GM19351 (cell line): ENCODE data around the gene EPHA5.
"Not testable (repeated sequence)": the region's sequence is repeated elsewhere in the genome, so short reads cannot be mapped to it uniquely, and the experiment has no call there.

Source experiments
- ATAC-seq: cut with Tn5 transposase; IDR thresholded peaks from one replicate; pipeline ENCODE4 v1.9.1; 2021; ENCODE audit warnings: mild to moderate bottlenecking, moderate library complexity; ENCODE audit not compliant: unreplicated experiment

The EPHA5 gene

DNA sequence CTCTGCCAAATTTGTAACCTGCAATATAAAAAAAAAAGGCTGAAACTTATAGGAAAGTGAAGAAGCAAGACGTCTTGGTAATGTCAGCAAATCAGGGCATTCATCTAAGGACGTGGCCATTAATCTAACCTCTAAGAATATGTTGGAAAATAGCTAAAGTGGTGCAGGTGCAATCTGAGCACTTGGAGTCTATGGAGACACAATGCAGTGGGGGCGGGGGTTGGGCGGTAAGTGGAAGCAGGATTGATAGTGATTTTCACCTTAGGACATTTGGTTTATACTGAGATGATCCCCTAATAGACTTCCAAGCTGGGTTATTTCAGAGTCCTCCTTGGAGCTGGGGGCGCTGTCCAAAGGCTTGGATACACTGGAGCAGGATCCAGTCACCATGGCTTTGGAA lies 283.4 kb downstream of the EPHA5 start:
- no peak for ATAC-seq

DNA sequence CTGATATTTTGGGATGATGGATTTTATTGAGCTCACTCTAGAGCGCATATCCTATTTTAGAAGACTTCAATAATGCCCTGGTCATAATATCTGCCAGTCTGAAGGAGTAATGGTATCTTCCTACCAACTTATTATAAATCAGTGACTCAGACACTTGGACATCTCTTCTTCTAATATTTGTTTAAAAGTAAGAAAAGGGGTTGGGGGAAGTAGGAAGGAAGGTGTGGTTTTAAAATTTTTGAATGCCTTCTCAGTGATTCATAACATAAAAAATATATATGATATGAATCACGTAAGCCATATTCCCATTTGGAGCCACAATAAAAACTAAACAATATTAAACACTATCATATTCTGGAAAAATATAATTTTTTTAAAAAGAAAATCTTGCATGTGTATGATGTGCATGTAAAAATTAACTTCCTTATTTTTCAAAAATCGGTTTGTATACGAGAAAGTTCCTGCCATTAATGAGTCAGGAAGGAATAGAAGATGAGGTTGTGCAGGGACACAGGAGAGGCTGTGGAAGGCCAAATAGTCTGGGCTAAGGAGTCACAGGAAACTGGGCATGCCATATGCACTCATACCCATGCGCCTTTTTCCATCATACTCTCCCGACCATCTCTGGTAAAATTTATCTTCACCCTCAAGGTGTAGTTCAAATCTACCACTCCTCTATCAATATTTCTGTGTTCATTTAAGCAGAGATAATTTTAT lies 286.5 kb downstream of the EPHA5 start:
- no peak for ATAC-seq

DNA sequence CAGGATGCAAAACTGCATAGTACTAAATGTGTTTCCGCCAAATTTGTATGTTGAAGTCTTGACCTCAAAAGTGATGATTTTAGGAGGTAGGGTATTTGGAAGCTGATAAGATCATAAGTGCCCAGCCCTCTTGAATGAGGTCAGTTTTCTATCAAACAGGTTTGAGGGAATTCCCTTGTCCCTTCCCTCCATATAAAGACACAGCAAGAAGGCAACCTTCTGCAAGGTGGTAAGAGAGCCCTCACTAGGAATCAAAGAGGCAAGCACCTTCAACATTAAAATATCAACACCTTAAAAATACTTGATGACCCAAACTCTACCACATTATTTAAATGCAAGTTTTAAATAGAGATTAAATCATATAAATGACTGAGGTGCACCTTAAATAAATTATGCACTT lies 288.6 kb downstream of the EPHA5 start:
- no peak for ATAC-seq

DNA sequence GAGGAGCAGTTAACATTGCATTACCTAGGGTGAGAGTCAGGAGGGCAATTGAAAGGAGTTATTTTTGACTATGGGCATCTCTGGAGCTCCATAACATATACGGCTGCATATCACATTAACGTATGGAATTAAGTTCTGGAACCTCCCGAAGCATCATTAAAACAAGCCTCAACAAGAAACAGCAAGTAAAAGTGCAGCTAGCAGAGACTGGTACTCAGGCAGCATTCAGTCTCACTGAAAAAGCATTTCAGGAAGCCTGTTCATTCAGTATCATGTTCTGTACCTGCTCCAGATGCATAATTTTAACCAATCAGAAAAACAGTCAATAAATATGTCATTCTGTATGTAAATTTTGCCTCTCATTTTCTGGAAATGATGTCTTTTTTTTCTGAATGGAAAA lies 299.6 kb downstream of the EPHA5 start:
- no peak for ATAC-seq

DNA sequence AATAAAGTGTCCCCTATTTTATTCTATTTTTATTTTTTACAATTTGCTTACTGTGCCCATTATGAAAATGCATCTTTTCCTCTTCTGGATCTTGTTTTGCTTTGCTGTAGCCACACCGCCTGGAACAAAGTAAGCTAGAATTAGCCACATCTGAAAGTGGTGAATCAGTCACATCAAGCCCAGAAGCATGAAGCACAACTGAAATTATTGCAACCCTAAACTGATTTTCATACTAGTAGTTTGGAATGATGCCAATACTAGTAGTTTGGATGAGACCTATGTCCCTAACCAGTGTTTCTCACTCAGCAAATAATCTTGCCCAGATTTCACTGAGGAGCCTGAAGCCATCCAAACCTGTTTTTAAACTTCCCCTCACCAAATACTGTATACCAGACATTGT lies 303.0 kb downstream of the EPHA5 start:
- no peak for ATAC-seq

DNA sequence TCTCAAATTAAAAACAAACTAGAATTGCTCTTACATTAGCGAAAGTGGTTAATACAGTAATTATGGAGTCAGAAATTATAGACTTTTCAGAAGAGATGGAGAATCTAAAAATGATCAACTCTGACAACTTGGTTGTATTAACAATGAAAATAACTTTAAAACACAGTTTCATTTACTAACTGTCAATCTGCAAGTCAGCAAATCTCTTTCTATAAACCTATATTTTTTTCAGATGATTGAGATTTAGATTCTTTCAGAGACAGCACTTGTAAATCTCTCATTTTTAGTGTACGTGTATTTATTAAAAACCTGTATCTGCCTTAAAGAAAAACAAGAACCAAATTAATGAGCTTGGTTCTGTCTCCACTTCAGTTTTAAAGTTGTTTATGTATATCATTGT lies 311.4 kb downstream of the EPHA5 start:
- ATAC-seq, result no peak

DNA sequence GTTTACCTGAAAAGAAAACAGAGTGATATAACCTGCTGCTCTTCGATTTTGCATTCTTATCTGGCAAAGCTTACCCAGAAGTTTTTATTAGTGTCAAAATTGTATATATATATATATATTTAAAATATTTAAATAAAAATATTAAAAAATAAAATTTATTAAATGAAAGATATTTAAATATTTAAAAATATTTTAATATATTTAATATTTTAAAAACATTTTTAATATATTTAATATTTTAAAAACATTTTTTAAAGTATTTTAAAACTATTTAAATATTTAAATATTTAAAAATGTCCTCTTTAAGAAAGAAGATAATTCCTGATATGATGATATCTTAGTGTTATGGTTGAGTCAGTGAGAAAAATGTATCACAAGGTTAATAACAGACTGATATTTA lies 317.2 kb downstream of the EPHA5 start:
- ATAC-seq, result no peak

DNA sequence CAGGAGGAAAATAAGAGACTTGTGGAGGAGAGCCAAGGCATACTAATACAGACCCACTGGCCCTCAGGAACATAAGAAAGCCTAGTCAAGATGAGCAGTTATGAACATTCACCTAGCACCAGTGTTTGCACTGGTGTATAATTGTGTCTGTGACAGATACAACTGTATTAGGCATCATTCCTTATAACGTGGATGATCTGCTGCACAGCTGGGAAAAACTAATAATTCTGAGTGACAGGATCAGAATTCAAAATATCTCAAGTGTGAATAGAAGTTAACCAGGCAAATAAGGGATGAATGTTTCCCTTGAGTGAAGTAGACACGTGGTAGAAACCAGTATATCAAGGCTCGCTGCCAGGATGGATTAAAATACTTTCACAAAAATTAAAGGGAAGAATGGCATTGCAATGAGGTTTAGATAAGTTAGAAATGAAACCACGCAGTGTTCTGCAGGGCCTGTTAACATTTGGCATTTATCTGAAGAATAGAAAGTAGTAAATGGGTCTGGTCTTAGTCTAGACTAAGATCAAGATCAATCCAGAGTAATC lies 325.9 kb downstream of the EPHA5 start:
- ATAC-seq, result no peak

DNA sequence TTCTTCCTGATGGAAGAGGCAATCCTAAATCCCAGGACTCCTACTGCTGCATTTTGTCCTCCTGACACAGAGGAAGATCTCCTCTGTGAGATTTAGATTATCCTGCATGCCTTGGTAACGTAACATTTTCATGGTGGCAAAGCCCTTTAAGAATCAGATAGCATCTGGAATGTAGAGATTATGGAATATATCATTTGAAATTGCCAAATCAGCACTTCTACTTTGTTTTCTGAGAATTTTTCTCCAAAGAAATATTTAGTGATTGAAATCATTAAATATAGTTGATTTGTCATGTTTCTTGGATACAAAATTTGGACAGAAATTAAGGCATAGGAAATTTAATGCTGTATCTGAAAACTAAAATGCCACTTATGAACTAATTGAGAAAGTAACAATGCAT lies 326.9 kb downstream of the EPHA5 start:
- ATAC-seq, result no peak

DNA sequence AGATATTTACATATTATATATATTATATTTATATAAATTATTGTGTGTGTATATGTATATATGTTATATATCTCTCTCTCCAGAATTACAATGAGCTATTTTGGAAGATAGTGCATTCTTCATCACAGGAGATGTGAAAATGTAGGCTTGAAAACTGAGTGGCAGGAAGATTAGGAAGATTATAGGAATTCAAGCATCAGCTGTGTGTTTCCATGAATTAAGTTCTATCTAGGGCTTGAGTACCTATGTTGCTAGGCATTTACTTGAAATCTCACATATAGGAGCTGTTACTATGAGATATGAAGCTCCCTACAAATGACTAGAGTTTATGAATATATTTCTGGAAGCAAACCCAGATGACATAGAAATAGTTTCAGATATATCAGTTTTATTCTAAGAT lies 328.7 kb downstream of the EPHA5 start:
- ATAC-seq, result no peak

DNA sequence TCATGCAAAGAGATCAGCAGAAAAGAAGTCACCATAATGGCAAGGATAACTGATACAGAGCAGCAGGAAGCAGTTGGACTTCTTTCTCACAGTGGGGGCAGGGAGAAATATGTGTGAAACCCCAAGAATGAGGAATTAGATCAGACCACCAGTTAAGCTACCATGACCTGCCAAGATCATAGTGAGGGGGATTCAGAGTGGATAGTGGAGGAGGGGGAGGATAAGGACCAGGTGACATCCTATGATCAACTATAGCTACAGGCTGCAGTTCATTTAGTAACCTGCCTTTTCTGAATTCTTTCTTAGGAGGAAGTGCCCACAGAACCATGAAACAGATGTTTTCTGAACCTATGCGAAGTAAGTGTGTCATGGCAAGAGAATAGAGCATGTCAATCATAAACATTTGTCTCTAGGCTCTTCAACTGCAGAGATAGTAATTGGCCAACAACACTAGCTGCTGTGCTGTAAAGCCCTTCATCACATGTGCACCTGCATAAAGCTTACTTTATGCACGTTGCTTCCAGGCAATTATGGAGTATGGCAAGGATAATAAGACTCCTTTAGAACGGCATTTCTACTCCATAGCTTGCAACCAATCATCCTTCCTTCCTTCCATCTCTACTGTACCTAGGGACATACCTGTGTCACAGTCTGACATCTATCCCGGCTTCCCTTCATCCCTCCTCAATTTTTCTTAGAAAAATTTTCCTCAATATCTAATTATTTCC lies 329.7 kb downstream of the EPHA5 start:
- ATAC-seq, result no peak

DNA sequence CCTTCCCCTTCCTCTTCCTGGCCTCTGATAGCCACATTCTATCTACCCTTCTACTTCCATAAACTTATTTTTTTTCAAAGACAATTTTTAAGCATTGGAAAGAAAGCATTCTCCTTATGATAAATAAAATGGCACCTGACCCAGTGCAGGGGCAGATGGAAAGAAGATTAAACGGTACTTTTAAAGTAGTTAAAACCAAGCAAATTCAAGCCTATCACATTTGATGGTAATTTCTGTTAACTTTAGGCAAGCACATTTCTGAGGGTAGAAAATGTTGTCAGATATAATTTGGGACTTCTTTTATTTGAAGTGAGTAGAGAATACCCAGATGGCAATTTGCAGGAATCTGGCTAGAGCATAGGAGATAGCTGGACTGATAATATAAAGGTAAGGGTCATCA lies 332.9 kb downstream of the EPHA5 start:
- ATAC-seq, result no peak

DNA sequence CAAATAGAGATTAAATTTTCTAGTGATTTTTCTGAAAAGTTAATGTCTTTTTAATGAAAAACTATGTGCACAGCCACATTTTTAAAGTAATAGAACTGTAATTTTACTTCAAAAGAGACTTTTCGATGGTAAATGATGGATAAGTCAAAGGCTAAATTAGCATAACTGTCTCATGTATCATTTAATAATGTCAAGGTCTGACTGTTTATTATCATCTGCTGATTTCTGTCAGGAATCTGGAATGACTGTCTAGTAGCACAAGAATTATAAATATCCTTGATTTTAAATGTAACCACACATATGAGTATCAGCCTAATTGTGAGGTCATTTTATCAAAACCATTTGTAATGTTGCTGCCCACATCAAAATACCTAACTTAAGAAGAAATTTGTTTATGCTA lies 333.8 kb downstream of the EPHA5 start:
- ATAC-seq, result no peak

DNA sequence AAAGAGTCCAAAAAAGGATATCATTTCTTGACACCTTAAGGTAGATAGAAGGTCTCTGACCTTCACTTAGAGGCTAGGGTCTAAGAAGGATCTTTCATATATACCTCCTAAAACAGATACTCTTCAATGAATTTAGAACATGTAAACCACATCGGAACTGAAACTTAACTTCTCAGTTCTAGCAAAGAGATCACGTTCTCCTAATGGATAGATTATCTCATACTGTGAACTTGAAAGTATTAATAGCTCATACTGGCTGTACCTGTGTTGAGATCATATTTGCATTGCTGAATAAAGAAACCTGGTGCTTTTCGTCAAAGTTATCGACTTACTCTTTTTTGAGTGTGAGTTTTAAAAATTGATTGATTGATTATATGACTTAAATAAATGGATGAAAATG lies 353.8 kb downstream of the EPHA5 start:
- no peak for ATAC-seq

DNA sequence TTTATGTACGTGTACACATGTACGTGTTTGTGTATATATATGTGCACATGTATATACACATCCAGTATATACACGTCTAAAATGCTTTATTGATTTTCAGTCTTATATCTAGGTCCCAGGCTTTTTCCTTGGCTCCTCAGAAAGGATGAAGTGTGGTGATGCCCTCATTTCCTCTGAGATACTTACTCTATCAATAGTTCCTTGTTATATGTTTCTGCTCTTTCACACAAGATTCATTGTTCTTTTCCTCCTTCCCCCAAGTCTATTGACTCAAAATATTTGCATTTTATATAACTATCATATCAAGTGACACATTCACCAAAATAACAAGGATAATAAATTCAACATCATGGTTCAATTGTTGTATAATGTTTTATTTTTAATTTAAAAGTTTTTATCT lies 359.2 kb downstream of the EPHA5 start:
- ATAC-seq, result no peak

DNA sequence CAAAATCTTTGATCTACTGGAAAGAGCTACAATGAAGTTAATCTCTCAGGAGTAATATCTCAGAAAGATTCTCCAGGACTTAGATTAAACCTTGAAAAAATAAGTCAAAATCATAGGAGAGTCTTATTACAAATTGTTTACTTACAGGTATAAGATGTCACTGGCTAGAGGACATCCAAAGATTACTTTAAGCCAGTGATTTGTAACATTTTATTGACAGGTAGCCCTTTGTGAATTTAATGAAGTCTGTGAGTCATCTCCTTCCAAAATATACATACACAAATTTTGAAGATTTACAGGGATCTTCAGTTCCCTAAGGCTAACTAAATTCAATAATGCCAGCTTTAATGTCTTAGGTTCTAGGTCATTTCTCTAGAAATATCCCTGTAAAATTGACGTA lies 359.7 kb downstream of the EPHA5 start:
- ATAC-seq, result no peak

DNA sequence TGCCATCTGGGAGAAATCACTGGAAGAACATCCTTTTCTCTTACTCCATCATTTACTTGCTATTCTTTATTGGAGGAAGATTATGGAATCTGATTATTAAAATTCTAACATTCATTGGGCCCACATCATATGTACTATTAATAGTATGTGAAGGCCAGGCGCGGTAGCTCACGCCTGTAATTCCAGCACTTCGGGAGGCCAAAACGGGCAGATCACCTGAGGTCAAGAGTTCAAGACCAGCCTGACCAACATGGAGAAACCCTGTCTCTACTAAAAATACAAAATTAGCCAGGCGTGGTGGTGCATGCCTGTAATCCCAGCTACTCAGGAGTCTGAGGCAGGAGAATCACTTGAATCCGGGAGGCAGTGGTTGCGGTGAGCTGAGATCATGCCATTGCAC lies 361.7 kb downstream of the EPHA5 start:
- ATAC-seq, result not testable (repeated sequence)

DNA sequence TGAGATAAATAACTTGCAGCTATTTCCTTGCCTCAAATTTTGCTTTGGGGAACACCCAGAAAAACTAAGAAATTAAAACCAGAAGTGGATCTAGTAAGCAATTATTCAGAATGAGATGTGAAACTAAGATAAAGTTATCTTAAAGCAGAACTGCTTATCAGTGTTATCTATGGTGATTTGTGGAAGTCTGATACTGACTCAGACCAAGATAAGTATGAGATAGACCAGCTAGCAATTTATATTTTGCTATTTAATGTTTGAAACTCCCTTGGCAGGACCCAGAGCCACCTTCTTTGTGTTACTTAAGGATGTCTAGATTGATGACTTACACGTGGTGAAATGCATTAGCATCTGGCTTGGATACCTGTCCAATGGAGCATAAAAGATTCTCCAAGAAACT lies 368.1 kb downstream of the EPHA5 start:
- no peak for ATAC-seq

DNA sequence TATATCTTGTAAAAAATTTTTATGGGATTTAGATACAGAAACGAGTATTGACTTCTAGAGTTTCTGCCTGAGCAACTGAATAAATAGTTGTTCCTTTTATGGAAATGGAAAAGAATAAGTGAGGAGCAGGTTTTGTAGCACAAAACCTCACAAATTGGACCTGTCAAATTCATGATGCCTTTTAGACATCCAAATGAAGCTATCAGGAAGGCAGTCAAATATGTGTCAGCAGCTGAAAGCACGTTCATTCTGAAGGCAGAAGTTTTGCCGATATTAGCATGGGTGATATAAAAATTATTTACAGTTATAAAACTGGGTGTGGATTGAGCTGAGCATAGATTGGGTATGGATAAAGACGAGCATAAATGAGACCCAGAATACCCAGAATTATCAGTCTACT lies 374.0 kb downstream of the EPHA5 start:
- ATAC-seq, result no peak

DNA sequence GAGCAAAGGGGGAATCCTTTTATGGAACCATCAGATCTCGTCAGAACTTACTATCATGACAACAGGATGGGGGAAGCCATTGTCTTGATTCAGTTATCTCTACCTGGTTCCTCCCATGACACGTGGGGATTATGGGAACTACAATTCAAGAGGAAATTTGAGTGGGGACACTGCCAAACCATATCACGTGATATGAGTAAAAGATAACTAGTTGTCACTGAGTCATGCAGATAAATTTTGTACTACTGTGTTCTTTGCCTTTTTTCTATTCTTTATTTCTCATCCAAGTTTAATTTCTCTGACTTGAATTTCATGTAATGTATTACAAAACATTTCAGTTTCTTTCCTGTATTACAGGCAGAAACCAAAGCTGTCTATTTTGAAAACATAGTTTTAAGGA lies 383.2 kb downstream of the EPHA5 start:
- no peak for ATAC-seq
